HL-60 (cell line): ENCODE data around the gene ADAMTS17.

Experiments used
- DNase-seq, 2 experiments: peaks; one replicate each; pipeline ENCODE4 v3.0.0-alpha.2; 2010 to 2020; ENCODE audit warnings: low read depth in 1 of 2, low spot score in 1 of 2
- H3K27ac ChIP-seq: fragments of 250-450 bp; sonication (Bioruptor Pico); replicated peaks from 2 replicates; pipeline ENCODE4 v1.5.1; 2020; ENCODE audit warnings: mild to moderate bottlenecking, moderate library complexity
- H3K27me3 ChIP-seq: fragments of 250-450 bp; sonication (Bioruptor Pico); 2 replicates; pipeline ENCODE4 v1.5.1; 2021; ENCODE audit warnings: mild to moderate bottlenecking, moderate library complexity; ENCODE audit not compliant: insufficient read depth, poor library complexity, severe bottlenecking
- H3K4me3 ChIP-seq: replicated peaks from 2 replicates; pipeline ENCODE4 v1.5.1; 2011; ENCODE audit warnings: mild to moderate bottlenecking, control low read depth, low read length; ENCODE audit not compliant: insufficient read depth
- GABPA ChIP-seq: IDR thresholded peaks from 2 replicates; pipeline ENCODE4 v1.6.1; 2012; ENCODE audit warnings: low read depth
- POLR2AphosphoS5 ChIP-seq: IDR thresholded peaks from 2 replicates; pipeline ENCODE4 v1.6.1; 2012; ENCODE audit warnings: low read depth
- SPI1 ChIP-seq: IDR thresholded peaks from 2 replicates; pipeline ENCODE4 v1.6.1; 2012; ENCODE audit warnings: low read depth, mild to moderate bottlenecking, borderline replicate concordance
- TF ChIP-seq, protein P1 (sequence below): IDR thresholded peaks from one replicate; pipeline ENCODE4 v1.5.1; 2011; ENCODE audit warnings: low read length, control low read depth, inconsistent platforms; ENCODE audit not compliant: insufficient read depth
- TF ChIP-seq, protein P2 (sequence below): IDR thresholded peaks from 2 replicates; pipeline ENCODE4 v1.6.1; 2012; ENCODE audit warnings: low read depth; ENCODE audit not compliant: insufficient replicate concordance

The ADAMTS17 gene

DNA sequence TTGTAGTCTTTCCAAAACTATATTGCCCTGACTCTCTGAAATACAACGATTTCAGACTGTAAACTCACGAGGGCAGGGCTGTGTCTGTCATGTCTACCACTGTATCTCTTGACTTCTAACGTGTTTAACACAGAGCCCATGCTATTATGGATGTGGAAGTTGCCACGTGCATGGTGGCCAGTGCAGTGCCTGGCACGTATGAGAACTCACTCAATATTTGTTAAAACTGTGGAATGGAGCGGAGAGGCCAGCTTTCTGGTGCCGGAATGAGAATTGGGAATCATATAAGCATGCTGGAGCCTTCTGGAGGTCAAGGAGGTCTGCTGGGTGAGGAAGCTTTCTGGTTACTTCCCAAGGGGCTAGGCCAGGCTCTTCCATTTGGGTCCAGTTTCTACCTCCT is 387.9 kb downstream of the ADAMTS17 start:
- H3K4me3 ChIP-seq = no peak overlapping the region
- H3K27me3 ChIP-seq = no peaks in the 10 kb centered on the region
- H3K27ac ChIP-seq = no peak overlapping the region
- DNase-seq = no peak
- TF ChIP-seq, protein P1, sequence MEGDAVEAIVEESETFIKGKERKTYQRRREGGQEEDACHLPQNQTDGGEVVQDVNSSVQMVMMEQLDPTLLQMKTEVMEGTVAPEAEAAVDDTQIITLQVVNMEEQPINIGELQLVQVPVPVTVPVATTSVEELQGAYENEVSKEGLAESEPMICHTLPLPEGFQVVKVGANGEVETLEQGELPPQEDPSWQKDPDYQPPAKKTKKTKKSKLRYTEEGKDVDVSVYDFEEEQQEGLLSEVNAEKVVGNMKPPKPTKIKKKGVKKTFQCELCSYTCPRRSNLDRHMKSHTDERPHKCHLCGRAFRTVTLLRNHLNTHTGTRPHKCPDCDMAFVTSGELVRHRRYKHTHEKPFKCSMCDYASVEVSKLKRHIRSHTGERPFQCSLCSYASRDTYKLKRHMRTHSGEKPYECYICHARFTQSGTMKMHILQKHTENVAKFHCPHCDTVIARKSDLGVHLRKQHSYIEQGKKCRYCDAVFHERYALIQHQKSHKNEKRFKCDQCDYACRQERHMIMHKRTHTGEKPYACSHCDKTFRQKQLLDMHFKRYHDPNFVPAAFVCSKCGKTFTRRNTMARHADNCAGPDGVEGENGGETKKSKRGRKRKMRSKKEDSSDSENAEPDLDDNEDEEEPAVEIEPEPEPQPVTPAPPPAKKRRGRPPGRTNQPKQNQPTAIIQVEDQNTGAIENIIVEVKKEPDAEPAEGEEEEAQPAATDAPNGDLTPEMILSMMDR = no peak
- no peak for TF ChIP-seq SPI1
- TF ChIP-seq, protein P2, sequence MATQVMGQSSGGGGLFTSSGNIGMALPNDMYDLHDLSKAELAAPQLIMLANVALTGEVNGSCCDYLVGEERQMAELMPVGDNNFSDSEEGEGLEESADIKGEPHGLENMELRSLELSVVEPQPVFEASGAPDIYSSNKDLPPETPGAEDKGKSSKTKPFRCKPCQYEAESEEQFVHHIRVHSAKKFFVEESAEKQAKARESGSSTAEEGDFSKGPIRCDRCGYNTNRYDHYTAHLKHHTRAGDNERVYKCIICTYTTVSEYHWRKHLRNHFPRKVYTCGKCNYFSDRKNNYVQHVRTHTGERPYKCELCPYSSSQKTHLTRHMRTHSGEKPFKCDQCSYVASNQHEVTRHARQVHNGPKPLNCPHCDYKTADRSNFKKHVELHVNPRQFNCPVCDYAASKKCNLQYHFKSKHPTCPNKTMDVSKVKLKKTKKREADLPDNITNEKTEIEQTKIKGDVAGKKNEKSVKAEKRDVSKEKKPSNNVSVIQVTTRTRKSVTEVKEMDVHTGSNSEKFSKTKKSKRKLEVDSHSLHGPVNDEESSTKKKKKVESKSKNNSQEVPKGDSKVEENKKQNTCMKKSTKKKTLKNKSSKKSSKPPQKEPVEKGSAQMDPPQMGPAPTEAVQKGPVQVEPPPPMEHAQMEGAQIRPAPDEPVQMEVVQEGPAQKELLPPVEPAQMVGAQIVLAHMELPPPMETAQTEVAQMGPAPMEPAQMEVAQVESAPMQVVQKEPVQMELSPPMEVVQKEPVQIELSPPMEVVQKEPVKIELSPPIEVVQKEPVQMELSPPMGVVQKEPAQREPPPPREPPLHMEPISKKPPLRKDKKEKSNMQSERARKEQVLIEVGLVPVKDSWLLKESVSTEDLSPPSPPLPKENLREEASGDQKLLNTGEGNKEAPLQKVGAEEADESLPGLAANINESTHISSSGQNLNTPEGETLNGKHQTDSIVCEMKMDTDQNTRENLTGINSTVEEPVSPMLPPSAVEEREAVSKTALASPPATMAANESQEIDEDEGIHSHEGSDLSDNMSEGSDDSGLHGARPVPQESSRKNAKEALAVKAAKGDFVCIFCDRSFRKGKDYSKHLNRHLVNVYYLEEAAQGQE = no peak
- TF ChIP-seq POLR2AphosphoS5 = no peak
- no peak for TF ChIP-seq GABPA

DNA sequence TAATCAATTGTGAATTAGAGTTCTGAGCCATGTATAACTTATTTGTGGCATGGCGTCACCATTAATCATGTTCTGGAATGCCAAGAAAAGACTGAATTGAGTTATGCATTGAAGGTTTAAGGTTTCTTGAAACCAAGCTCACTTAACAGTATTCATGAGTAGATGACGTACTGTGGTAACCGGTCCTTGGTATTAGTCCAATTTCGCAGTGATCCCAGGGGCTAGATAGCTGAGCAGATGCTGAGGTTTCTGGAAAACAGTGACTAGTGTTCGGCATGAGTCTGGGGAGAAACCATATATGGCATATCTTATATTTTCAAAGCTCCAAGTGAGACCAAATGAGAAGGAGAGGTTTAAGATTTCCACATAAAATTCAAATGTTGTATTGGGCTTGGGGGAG is 390.3 kb downstream of the ADAMTS17 start:
- no peak for TF ChIP-seq SPI1
- DNase-seq = no peak
- no peak overlapping the region for H3K27ac ChIP-seq
- no peak overlapping the region for H3K4me3 ChIP-seq
- H3K27me3 ChIP-seq = no peaks in the 10 kb centered on the region

DNA sequence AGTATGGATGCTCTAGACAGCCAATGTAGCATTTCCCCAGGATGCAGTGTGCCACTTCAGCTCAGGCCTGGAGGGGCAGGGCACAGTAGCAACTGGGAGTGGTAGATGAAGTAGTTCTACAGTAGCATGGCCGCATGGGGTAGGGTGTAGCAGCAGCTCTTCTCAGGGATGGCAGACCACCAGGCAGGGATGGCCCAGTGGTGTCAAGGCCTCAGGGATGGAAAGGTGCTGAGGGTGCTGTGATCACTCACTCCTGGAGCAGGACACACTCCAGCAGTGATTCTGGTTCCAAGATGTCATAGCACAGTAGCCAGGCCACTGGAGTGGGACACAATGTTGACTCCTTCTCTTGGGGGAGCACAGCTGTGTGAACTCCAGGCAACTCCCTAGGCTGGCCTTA is 397.6 kb downstream of the ADAMTS17 start:
- no peak for DNase-seq
- H3K4me3 ChIP-seq = no peak overlapping the region
- no peaks in the 10 kb centered on the region for H3K27me3 ChIP-seq
- H3K27ac ChIP-seq = no peak overlapping the region
- TF ChIP-seq, protein P2 = no peak
- TF ChIP-seq SPI1 = no peak
- TF ChIP-seq, protein P1 = no peak
- TF ChIP-seq POLR2AphosphoS5 = no peak

DNA sequence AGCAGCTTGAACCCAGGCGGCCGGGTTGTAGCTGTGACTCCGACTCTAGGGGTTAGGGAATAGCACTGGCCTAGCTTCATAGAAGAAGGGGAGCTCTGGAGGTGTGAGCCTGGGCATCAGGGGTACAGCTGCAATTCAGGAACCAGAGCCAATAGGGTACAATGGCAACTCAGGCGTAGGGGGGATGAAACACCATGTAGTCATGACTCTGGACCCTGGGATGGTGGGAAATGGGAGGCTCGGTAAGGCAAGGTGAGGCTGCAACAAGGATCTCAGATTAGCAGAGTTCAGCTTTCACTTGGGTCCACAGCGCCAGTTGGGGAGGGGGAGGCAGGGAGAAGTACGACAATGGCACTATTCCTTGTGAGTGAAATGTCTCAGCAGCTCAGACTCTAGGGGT is 398.3 kb downstream of the ADAMTS17 start:
- DNase-seq = no peak
- TF ChIP-seq, protein P1 = no peak
- TF ChIP-seq POLR2AphosphoS5 = no peak
- H3K4me3 ChIP-seq = no peak overlapping the region
- no peak overlapping the region for H3K27ac ChIP-seq
- H3K27me3 ChIP-seq = no peaks in the 10 kb centered on the region
